Nephron progenitor cell (in vitro differentiated cells): Measurements from ENCODE around the gene RALY.
A peak's percentile ranks its signal among the peaks of the same experiment; 100 is the strongest.

Experiments
- DNase-seq: peaks from one replicate; pipeline ENCODE4 v3.0.0; 2021
- H3K27ac Mint-ChIP-seq: 2 replicates; pipeline ENCODE4 v1.8.0; 2021; ENCODE audit warnings: mild to moderate bottlenecking, moderate library complexity, mixed read lengths
- H3K27me3 Mint-ChIP-seq: 2 replicates; pipeline ENCODE4 v1.8.0; 2021; ENCODE audit warnings: mild to moderate bottlenecking, low read depth, mixed read lengths; ENCODE audit not compliant: poor library complexity
- H3K36me3 Mint-ChIP-seq: 2 replicates; pipeline ENCODE4 v1.8.0; 2021; ENCODE audit warnings: low read depth, mixed read lengths
- H3K4me1 Mint-ChIP-seq: 2 replicates; pipeline ENCODE4 v1.8.0; 2021; ENCODE audit warnings: mixed read lengths
- H3K4me3 Mint-ChIP-seq: 2 replicates; pipeline ENCODE4 v1.8.0; 2021; ENCODE audit warnings: mild to moderate bottlenecking, moderate library complexity, mixed read lengths
- H3K9me3 Mint-ChIP-seq: 2 replicates; pipeline ENCODE4 v1.8.0; 2021; ENCODE audit warnings: mild to moderate bottlenecking, moderate library complexity, mixed read lengths
- CTCF ChIP-seq: fragments of 200-600 bp; sonication (generic); IDR thresholded peaks from 2 replicates; pipeline ENCODE4 v1.5.0; 2021; ENCODE audit warnings: antibody characterized with exemption

The RALY gene

GRCh38 chr20:33995053-33995831 lies 1.5 kb downstream of the RALY start:
- DNase-seq = no peak
- H3K27ac Mint-ChIP-seq = peak overlapping the region; percentile 34
- H3K9me3 Mint-ChIP-seq = no peaks in the 10 kb centered on the region
- peaks cover 17% of the 10 kb centered on the region for H3K36me3 Mint-ChIP-seq
- H3K4me1 Mint-ChIP-seq = peaks cover 65% of the 10 kb centered on the region
- TF ChIP-seq CTCF = no peak
- peaks cover 2% of the 10 kb centered on the region for H3K27me3 Mint-ChIP-seq
- peak overlapping the region; percentile 98 for H3K4me3 Mint-ChIP-seq

- H3K27ac Mint-ChIP-seq = no peak overlapping the region
- H3K27me3 Mint-ChIP-seq = peaks cover 2% of the 10 kb centered on the region
- no peak for DNase-seq
- H3K4me3 Mint-ChIP-seq = no peak overlapping the region
- H3K9me3 Mint-ChIP-seq = no peaks in the 10 kb centered on the region
- H3K36me3 Mint-ChIP-seq = peaks cover 40% of the 10 kb centered on the region
- H3K4me1 Mint-ChIP-seq = peaks cover 54% of the 10 kb centered on the region
- TF ChIP-seq CTCF = no peak
Observed at GRCh38 chr20:33999025-33999649, 5.4 kb downstream of the RALY start.

- peaks cover 60% of the 10 kb centered on the region for H3K36me3 Mint-ChIP-seq
- H3K9me3 Mint-ChIP-seq = peaks cover 3% of the 10 kb centered on the region
- peaks cover 2% of the 10 kb centered on the region for H3K27me3 Mint-ChIP-seq
- H3K27ac Mint-ChIP-seq = peak overlapping the region; percentile 17
- no peak for DNase-seq
- no peak overlapping the region for H3K4me3 Mint-ChIP-seq
- peaks cover 40% of the 10 kb centered on the region for H3K4me1 Mint-ChIP-seq
- TF ChIP-seq CTCF = no peak
Observed at GRCh38 chr20:34001378-34001777, 7.7 kb downstream of the RALY start.

- Mint-ChIP-seq H3K4me3 (no peak overlapping the region), H3K27me3 (peaks cover 2% of the 10 kb centered on the region), H3K27ac (no peak overlapping the region), H3K9me3 (peaks cover 8% of the 10 kb centered on the region), H3K36me3 (peaks cover 67% of the 10 kb centered on the region), H3K4me1 (peaks cover 25% of the 10 kb centered on the region)
- DNase-seq = no peak
- TF ChIP-seq CTCF = no peak
Observed at GRCh38 chr20:34004227-34004626, 10.5 kb downstream of the RALY start.

GRCh38 chr20:34004790-34005457 lies 11.2 kb downstream of the RALY start:
- H3K27me3 Mint-ChIP-seq = no peaks in the 10 kb centered on the region
- peaks cover 8% of the 10 kb centered on the region for H3K9me3 Mint-ChIP-seq
- H3K27ac Mint-ChIP-seq = peak overlapping the region; percentile 44
- no peak for TF ChIP-seq CTCF
- peaks cover 71% of the 10 kb centered on the region for H3K36me3 Mint-ChIP-seq
- H3K4me3 Mint-ChIP-seq = no peak overlapping the region
- peaks cover 26% of the 10 kb centered on the region for H3K4me1 Mint-ChIP-seq
- DNase-seq = no peak
